Measurements from ENCODE around the gene TOP3B.

The TOP3B gene, protein sequence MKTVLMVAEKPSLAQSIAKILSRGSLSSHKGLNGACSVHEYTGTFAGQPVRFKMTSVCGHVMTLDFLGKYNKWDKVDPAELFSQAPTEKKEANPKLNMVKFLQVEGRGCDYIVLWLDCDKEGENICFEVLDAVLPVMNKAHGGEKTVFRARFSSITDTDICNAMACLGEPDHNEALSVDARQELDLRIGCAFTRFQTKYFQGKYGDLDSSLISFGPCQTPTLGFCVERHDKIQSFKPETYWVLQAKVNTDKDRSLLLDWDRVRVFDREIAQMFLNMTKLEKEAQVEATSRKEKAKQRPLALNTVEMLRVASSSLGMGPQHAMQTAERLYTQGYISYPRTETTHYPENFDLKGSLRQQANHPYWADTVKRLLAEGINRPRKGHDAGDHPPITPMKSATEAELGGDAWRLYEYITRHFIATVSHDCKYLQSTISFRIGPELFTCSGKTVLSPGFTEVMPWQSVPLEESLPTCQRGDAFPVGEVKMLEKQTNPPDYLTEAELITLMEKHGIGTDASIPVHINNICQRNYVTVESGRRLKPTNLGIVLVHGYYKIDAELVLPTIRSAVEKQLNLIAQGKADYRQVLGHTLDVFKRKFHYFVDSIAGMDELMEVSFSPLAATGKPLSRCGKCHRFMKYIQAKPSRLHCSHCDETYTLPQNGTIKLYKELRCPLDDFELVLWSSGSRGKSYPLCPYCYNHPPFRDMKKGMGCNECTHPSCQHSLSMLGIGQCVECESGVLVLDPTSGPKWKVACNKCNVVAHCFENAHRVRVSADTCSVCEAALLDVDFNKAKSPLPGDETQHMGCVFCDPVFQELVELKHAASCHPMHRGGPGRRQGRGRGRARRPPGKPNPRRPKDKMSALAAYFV

GRCh38 chr22:21982338-21982965 is at the start of gene TOP3B:
TOP3B (minus strand) TSS chr22:21982787; CDS start chr22:21975709, 7,078 bp downstream.
- peak; percentile 76 to 79 for DNase-seq (ENCODE audit: low read depth in 2 of 2)

DNA sequence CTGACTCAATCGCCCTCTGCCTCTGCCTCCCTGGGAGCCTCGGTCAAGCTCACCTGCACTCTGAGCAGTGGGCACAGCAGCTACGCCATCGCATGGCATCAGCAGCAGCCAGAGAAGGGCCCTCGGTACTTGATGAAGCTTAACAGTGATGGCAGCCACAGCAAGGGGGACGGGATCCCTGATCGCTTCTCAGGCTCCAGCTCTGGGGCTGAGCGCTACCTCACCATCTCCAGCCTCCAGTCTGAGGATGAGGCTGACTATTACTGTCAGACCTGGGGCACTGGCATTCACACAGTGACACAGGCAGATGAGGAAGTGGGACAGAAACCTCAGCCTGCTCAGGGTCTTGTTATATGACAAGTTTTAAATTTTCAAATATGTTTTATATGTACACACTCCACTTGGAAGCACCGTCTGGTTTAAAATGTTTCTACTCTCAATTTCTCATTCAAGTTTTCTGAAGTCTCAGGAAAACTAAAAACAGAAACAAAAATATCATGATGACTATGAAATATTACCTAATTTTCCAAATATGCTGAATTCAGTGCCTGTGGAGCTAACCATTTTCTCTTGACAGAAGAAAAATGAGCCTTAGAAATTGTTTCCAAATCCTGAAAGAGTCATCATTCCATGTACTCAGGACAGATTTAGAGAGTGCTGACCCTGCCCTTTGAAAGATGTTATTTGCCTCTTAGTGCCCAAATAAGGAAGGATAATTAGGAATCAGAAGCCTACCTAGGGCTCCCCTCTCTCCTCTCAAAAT is 48.8 kb upstream of the TOP3B start:
- no peak for DNase-seq (ENCODE audit: low read depth in 2 of 2)

DNA sequence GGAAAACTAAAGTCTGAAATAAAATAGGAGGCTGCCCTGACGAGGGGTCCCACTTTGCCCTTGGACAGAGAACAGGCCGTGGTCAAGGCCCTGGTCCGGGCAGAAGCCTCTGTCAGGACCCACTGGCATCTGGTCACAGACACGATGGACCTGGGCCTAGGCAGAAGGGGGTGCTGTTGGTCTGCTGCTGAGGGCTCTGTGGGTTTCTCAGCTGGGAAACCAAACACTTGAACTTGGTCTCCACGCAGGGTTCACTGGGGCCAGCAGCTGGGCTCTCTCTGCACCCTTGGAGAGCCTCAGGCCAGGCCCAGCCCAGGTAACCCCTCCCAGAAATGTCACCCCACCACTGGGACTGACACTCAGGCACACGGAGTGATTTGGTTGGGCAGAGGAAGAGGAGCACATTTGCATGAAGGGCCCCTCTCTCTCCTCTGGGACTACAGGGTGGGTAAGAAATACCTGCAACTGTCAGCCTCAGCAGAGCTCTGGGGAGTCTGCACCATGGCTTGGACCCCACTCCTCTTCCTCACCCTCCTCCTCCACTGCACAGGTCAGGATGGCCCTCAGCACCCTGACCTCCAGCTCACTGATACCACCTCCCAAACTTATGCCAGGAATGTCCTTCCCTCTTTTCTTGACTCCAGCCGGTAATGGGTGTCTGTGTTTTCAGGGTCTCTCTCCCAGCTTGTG is 48.1 kb upstream of the TOP3B start:
- no peak for DNase-seq (ENCODE audit: low read depth in 2 of 2)

DNA sequence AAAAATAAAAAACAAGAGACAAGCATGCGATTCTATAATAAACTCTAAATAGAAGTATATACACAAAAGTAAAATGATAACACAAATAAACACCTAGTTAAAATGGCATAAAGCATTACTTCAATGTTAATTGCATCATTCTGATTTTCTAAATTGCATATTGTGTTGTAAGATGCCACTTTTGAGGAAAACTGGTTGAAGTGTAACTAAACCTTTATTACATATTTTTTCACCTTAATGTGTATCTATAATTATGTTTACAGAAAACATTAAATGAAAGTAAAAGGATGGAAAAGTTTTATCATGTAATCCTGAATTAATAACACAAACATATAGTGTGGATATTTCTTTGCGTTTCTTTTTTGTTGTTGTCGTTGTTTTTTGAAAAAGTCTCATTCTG is 45.4 kb upstream of the TOP3B start:
- DNase-seq (ENCODE audit: low read depth in 2 of 2), result no peak

- no peak for DNase-seq (ENCODE audit: low read depth in 2 of 2)
Observed at GRCh38 chr22:22026157-22026831, 43.7 kb upstream of the TOP3B start.

DNA sequence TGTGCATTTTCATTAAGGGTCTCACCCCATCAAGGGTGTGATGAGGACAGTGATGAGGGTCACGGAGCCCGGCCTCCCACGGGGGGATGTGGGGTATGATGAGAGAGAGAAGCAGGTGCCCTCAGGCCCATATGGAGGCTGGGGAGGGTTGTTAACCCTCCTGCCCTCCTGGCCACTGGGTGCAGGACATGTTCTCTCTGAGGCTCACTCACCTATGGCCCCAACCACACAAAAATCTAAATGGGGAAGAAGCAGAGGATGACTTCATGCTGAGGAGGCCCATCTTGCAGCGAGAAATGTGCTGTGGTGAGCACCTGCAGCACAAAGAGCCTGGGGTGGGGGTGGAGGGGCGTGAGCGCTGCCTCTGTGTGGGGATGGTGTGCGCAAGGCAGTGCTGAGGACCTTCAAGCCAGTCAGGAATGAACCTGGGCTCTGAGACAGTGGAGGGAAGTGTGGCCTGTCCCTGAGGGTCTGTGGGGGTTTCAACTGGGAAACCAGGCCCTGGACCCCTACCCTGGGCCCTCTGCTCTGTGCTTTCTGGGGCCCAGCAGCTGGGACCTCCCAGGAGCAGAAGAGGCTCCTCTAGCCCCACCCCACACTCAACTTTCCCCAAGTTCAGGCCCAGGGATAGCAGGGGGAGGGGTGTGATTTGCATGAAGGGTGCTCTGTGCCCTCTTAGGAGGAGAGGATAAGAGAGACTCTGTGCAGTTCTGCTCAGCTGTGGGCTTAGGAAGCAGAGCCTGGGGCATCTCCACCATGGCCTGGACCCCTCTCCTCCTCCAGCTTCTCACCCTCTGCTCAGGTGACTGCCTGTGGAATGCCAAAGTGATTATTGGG is 43.0 kb upstream of the TOP3B start:
- no peak for DNase-seq (ENCODE audit: low read depth in 2 of 2)

GRCh38 chr22:22024440-22024839 is 41.9 kb upstream of the TOP3B start:
- DNase-seq (ENCODE audit: low read depth in 2 of 2), result no peak

GRCh38 chr22:22023581-22024137 is 41.1 kb upstream of the TOP3B start:
- DNase-seq (ENCODE audit: low read depth in 2 of 2), result no peak

DNA sequence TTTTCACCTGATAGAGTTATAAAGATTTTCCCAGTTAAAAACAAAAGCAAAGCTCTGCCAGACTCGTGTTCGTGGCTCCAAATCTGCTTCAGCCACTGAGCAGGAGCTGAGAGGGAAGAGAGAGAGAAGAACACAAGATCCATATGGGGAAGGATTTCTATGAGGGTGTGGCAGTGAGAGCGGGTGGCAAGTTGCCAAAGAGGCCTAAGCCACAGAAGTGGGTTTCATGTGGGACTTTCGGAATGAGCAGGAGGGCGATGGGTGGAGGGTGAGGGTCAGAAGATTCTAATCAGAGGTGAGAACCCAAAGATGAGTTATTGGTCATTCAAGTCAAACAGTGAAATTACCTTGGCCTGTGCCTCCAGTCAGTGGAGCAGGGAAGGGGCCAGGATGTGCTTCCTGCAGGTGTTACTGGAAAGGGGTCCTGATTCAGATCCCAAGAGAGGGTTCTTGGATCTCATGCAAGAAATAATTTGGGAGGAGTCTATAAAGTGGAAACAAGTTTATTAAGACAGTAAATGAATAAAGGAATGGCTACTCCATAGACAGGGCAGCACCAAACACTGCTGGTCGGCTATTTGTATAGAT is 40.5 kb upstream of the TOP3B start:
- DNase-seq (ENCODE audit: low read depth in 2 of 2), result no peak

DNA sequence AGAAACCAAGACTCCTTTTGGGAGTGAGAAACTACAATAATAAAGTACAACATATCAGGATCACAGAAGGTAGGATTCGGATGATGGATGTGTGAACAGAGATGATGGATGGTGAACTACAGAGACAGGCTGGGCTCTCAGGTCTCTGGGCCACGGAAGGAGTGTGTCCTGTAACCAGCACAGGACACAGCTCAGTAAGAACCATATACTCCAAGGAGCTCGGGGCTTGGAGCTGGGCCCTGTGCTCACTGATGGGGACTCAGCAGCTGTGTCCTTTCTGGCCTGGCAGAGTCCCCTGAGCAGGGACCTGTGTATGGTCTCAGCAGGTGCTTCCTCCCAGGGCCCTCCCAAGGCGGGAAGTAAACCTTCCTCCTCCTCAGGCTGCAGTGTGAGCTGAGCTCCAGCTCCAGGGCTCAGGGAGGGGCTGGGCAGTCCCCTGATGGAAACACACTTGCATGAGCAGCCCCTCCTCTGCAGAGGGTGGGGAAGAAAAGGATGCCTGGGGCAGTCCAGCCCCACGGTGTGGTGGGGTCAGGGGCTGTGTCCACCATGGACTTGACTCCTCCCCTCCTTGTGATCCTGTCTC is 39.8 kb upstream of the TOP3B start:
- no peak for DNase-seq (ENCODE audit: low read depth in 2 of 2)

DNA sequence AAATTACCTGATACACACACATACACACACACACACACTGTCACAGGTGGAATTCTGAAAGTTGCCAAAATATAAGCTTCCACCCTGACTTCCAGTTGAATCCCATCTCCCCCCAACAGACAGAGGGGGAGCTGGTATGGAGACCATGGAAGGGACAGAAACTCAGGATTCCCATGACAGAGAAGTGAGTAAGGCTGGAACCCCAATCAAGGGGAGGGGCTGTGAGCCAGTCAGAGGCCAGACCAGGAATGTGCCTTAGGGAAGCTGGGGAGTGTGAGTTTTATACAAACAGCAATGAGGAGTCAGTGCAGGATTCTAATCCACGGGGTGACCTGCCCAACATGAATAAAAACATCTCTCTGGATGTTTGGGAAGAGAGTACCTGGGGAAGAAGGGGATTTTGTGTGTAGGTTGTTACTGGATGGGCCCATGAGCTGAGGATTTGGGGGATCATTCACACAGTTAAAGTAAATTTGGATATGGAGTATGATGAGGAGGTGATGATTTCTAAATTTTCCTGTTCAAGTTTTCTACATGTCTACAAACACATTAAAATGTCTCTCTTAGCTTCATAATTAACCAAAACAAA is 38.7 kb upstream of the TOP3B start:
- DNase-seq (ENCODE audit: low read depth in 2 of 2), result no peak

- no peak for DNase-seq (ENCODE audit: low read depth in 2 of 2)
Observed at GRCh38 chr22:22020425-22020852, 37.9 kb upstream of the TOP3B start.

- no peak for DNase-seq (ENCODE audit: low read depth in 2 of 2)
Observed at GRCh38 chr22:22019659-22020424, 37.3 kb upstream of the TOP3B start.

DNA sequence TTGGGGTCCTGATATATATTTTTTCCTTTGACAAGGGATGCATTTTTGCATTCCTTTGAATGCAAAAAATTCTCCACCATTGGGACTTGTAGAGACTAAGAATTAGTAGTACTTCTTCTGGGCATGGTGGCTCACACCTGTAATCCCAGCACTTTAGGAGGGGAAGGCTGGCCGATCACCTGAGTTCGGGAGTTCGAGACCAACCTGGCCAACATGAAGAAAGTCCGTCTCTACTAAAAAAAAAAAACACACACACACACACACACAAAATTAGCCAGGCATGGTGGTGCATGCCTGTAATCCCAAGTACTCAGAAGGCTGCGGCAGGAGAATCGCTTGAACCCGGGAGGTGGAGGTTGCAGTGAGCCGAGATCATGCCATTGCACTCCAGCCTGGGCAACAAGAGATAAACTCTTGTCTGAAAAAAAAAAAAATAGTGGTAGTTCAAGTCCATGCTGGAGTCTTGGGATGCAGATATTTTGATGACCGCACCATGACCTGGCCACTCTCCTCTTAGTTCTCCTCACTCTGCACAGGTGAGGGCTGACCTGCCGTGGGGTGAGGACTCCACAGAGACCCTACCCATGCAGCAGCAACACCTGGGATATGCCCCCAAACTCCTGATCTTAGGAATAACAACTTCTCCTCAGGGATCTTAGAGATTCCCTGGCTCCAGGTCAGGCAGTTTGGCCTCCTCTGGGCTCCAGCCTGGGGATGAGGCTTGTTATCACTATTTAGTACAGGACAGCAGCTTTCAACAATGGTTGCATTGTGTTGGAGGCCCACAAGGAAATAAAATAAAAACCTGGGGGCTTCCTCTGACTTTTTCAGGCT is 36.5 kb upstream of the TOP3B start:
- DNase-seq (ENCODE audit: low read depth in 2 of 2), result no peak

- no peak for DNase-seq (ENCODE audit: low read depth in 2 of 2)
Observed at GRCh38 chr22:22015631-22016030, 33.0 kb upstream of the TOP3B start.

- no peak for DNase-seq (ENCODE audit: low read depth in 2 of 2)
Observed at GRCh38 chr22:22014285-22014659, 31.7 kb upstream of the TOP3B start.

Data from stimulated activated CD8-positive, alpha-beta memory T cell treated with anti-CD3 and anti-CD28 coated beads, Interleukin-2, amount 100 ng/mL, for 48 hours (primary cell).